Uterus (tissue), 2 donors: ENCODE results near the gene AFAP1L1.

ENCODE experiments used
- POLR2A ChIP-seq, 2 donors: fragments of 450-650 bp; IDR thresholded peaks; one replicate each; pipeline ENCODE4 v1.6.1; 2016; ENCODE audit warnings: antibody characterized with exemption in 2 of 2, mild to moderate bottlenecking in 1 of 2, moderate library complexity in 1 of 2
- TF ChIP-seq, protein P1 (sequence below), 4 experiments: fragments of 200-600 bp in 2 of 4; fragments of 450-650 bp in 2 of 4; sonication (generic) in 2 of 4; IDR thresholded peaks; one replicate each; pipeline ENCODE4 v1.5.1; 2016 to 2019; ENCODE audit warnings: antibody characterized with exemption in 4 of 4, mild to moderate bottlenecking in 2 of 4, moderate library complexity in 1 of 4

GRCh38 chr5:149271195-149271715, 404 bp upstream of the AFAP1L1 start:
- peak in 1 of 2 donors; percentile 17 for TF ChIP-seq POLR2A (IDR thresholded peaks at IDR 0.05)
- TF ChIP-seq, protein P1, sequence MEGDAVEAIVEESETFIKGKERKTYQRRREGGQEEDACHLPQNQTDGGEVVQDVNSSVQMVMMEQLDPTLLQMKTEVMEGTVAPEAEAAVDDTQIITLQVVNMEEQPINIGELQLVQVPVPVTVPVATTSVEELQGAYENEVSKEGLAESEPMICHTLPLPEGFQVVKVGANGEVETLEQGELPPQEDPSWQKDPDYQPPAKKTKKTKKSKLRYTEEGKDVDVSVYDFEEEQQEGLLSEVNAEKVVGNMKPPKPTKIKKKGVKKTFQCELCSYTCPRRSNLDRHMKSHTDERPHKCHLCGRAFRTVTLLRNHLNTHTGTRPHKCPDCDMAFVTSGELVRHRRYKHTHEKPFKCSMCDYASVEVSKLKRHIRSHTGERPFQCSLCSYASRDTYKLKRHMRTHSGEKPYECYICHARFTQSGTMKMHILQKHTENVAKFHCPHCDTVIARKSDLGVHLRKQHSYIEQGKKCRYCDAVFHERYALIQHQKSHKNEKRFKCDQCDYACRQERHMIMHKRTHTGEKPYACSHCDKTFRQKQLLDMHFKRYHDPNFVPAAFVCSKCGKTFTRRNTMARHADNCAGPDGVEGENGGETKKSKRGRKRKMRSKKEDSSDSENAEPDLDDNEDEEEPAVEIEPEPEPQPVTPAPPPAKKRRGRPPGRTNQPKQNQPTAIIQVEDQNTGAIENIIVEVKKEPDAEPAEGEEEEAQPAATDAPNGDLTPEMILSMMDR (IDR thresholded peaks at IDR 0.05) = no peak
